DOHH2 (cell line): ENCODE data around the gene NUMB.

Source experiments
- H3F3A ChIP-seq: fragments of 200-600 bp; sonication (generic), shearing (Covaris generic); 2 replicates; pipeline ENCODE4 v1.6.0; 2016; ENCODE audit warnings: antibody characterized with exemption, mild to moderate bottlenecking; ENCODE audit not compliant: control insufficient read depth, insufficient read depth
- H3K27ac ChIP-seq: fragments of 200-600 bp; sonication (generic); 2 replicates; pipeline ENCODE4 v1.5.1; 2014; ENCODE audit warnings: low read depth, mild to moderate bottlenecking, low read length, moderate library complexity
- H3K27me3 ChIP-seq: fragments of 200-600 bp; sonication (generic); 2 replicates; pipeline ENCODE4 v1.6.1; 2014; ENCODE audit warnings: mild to moderate bottlenecking, low read length, mixed read lengths; ENCODE audit not compliant: control insufficient read depth
- H3K36me3 ChIP-seq: fragments of 200-600 bp; sonication (generic); 2 replicates; pipeline ENCODE4 v1.6.1; 2014; ENCODE audit warnings: mild to moderate bottlenecking, low read length, moderate library complexity, mixed read lengths; ENCODE audit not compliant: control insufficient read depth
- H3K4me1 ChIP-seq: fragments of 200-600 bp; sonication (generic); 2 replicates; pipeline ENCODE4 v1.6.1; 2014; ENCODE audit warnings: mild to moderate bottlenecking, low read length, mixed read lengths; ENCODE audit not compliant: control insufficient read depth
- H3K4me2 ChIP-seq: fragments of 200-600 bp; sonication (generic); 2 replicates; pipeline ENCODE4 v1.6.0; 2014; ENCODE audit warnings: mild to moderate bottlenecking, low read length, moderate library complexity
- H3K4me3 ChIP-seq: fragments of 200-600 bp; sonication (generic); 2 replicates; pipeline ENCODE4 v1.5.1; 2014; ENCODE audit warnings: mild to moderate bottlenecking, low read length, mixed read lengths
- H3K79me2 ChIP-seq: fragments of 200-600 bp; sonication (generic); 2 replicates; pipeline ENCODE4 v1.6.1; 2014; ENCODE audit warnings: mild to moderate bottlenecking, low read length, mixed read lengths; ENCODE audit not compliant: control insufficient read depth
- H3K9me2 ChIP-seq: fragments of 200-600 bp; sonication (generic); replicated peaks from 2 replicates; pipeline ENCODE4 v1.6.1; 2014; ENCODE audit warnings: mild to moderate bottlenecking, low read length, mixed read lengths; ENCODE audit not compliant: control insufficient read depth
- H3K9me3 ChIP-seq: fragments of 200-600 bp; sonication (generic); 2 replicates; pipeline ENCODE4 v1.6.1; 2014; ENCODE audit warnings: antibody characterized with exemption, low read length, mixed read lengths; ENCODE audit not compliant: control insufficient read depth, insufficient read depth
- H4K20me1 ChIP-seq: fragments of 200-600 bp; sonication (generic); 2 replicates; pipeline ENCODE4 v1.6.0; 2014; ENCODE audit warnings: low read depth, mild to moderate bottlenecking, antibody characterized with exemption, low read length, moderate library complexity; ENCODE audit not compliant: control insufficient read depth, insufficient read depth
- CTCF ChIP-seq: fragments of 200-600 bp; sonication (generic); IDR thresholded peaks from one replicate; pipeline ENCODE4 v1.5.1; 2014; ENCODE audit warnings: antibody characterized with exemption, mild to moderate bottlenecking, low read depth, low read length; ENCODE audit not compliant: poor library complexity, severe bottlenecking
- EZH2phosphoT487 ChIP-seq: fragments of 200-600 bp; sonication (generic); IDR thresholded peaks from 2 replicates; pipeline ENCODE4 v1.6.1; 2017; ENCODE audit warnings: borderline replicate concordance, mild to moderate bottlenecking, antibody characterized with exemption, low read length, moderate library complexity, mixed read lengths

Gene NUMB

GRCh38 chr14:73500360-73500759, 42.0 kb upstream of the NUMB start:
- Histone ChIP-seq H3K4me2 (no peak overlapping the region), H3K79me2 (peaks cover 8% of the 10 kb centered on the region), H3K36me3 (peaks cover 12% of the 10 kb centered on the region), H4K20me1 (no peaks in the 10 kb centered on the region; the same call in none of the 2 replicates), H3K27me3 (no peaks in the 10 kb centered on the region), H3K4me3 (no peak overlapping the region), H3K27ac (no peak overlapping the region), H3K9me2 (no peaks in the 10 kb centered on the region), H3K4me1 (peaks cover 3% of the 10 kb centered on the region), H3K9me3 (no peaks in the 10 kb centered on the region), H3F3A (peaks cover 4% of the 10 kb centered on the region; the same call in 1 of the 2 replicates)
- TF ChIP-seq EZH2phosphoT487: no peak
- no peak for TF ChIP-seq CTCF

- Histone ChIP-seq H4K20me1 (peaks cover 16% of the 10 kb centered on the region), H3K4me2 (peak overlapping the region; percentile 71), H3K27ac (no peak overlapping the region), H3K79me2 (peaks cover 53% of the 10 kb centered on the region), H3K9me2 (no peaks in the 10 kb centered on the region), H3K36me3 (peaks cover 44% of the 10 kb centered on the region), H3K9me3 (no peaks in the 10 kb centered on the region), H3F3A (peaks cover 3% of the 10 kb centered on the region; the same call in 1 of the 2 replicates), H3K27me3 (0 out of 2 replicates have a peak, but pooled peaks cover 2% of the 10 kb centered on the region), H3K4me3 (no peak overlapping the region), H3K4me1 (peaks cover 27% of the 10 kb centered on the region)
- TF ChIP-seq EZH2phosphoT487 (no peak), CTCF (no peak)
These were observed 36.2 kb upstream of the NUMB start for GRCh38 chr14:73494593-73494992.

GRCh38 chr14:73492670-73493069, 34.3 kb upstream of the NUMB start:
- Histone ChIP-seq H3K4me1 (peaks cover 27% of the 10 kb centered on the region), H3K9me2 (no peaks in the 10 kb centered on the region), H3K4me3 (peak overlapping the region; percentile 97), H3K27ac (no peak overlapping the region), H3K79me2 (peaks cover 53% of the 10 kb centered on the region), H3K36me3 (peaks cover 42% of the 10 kb centered on the region), H3K9me3 (no peaks in the 10 kb centered on the region), H3F3A (peaks cover 4% of the 10 kb centered on the region; the same call in 1 of the 2 replicates), H4K20me1 (peaks cover 16% of the 10 kb centered on the region), H3K27me3 (peaks cover 2% of the 10 kb centered on the region; the same call in 1 of the 2 replicates), H3K4me2 (peak overlapping the region; percentile 71)
- no peak for TF ChIP-seq CTCF
- TF ChIP-seq EZH2phosphoT487: no peak
